HEK293 (cell line): ENCODE results near the gene EEF1A2.
A peak's percentile ranks its signal among the peaks of the same experiment; 100 is the strongest.

Experiments
- CTCF ChIA-PET: fragments of 350-600 bp; formaldehyde crosslinking; extraction: SDS; loops from one replicate; lab custom pipeline; 2021; ENCODE audit warnings: antibody characterized with exemption; lab: Yijun Ruan, JAX
- POLR2A ChIA-PET: fragments of 300-600 bp; formaldehyde crosslinking; extraction: SDS; loops from one replicate; lab custom pipeline; 2020; ENCODE audit warnings: antibody characterized with exemption, inconsistent platforms; lab: Yijun Ruan, JAX
- H3K27ac ChIP-seq: fragments of 200-500 bp; sonication (Bioruptor generic); 2 replicates; pipeline ENCODE4 v1.5.1; 2014; ENCODE audit warnings: low read depth, low read length, control low read depth, inconsistent platforms; ENCODE audit errors: extremely low read depth
- H3K36me3 ChIP-seq, 2 experiments: fragments of 200-500 bp in 1 of 2; sonication (Bioruptor generic) in 1 of 2; 1 replicate in 1 of 2; 2 replicates in 1 of 2; pipeline ENCODE4 v1.5.1; 2014 to 2017; ENCODE audit warnings: inconsistent platforms in 2 of 2, low read length in 2 of 2; ENCODE audit not compliant: control insufficient read depth in 2 of 2, insufficient read depth in 1 of 2
- H3K4me1 ChIP-seq: fragments of 200-500 bp; sonication (Bioruptor generic); 2 replicates; pipeline ENCODE4 v1.5.1; 2014; ENCODE audit warnings: mild to moderate bottlenecking, low read length, inconsistent platforms; ENCODE audit not compliant: control insufficient read depth, insufficient read depth
- H3K4me3 ChIP-seq: 2 replicates; pipeline ENCODE4 v1.5.1; 2011; ENCODE audit warnings: low read depth, mild to moderate bottlenecking, control low read depth, low read length, moderate library complexity
- H3K9me3 ChIP-seq: fragments of 200-500 bp; sonication (Bioruptor generic); 2 replicates; pipeline ENCODE4 v1.5.1; 2014; ENCODE audit warnings: low read depth, low read length, inconsistent platforms; ENCODE audit not compliant: control insufficient read depth, insufficient read depth
- EGR2 ChIP-seq: fragments of 450-650 bp; formaldehyde crosslinking; IDR thresholded peaks from 2 replicates; pipeline ENCODE4 v1.5.1; 2016; ENCODE audit warnings: low read depth, missing biosample characterization, missing genetic modification characterization
- GLIS1 ChIP-seq: fragments of 450-650 bp; formaldehyde crosslinking; IDR thresholded peaks from 2 replicates; pipeline ENCODE4 v1.5.1; 2016; ENCODE audit warnings: missing biosample characterization, missing genetic modification characterization
- KLF1 ChIP-seq: fragments of 450-650 bp; formaldehyde crosslinking; IDR thresholded peaks from 2 replicates; pipeline ENCODE4 v1.5.1; 2016; ENCODE audit warnings: missing biosample characterization, missing genetic modification characterization
- KLF10 ChIP-seq: fragments of 450-650 bp; IDR thresholded peaks from 2 replicates; pipeline ENCODE4 v1.5.1; 2018; ENCODE audit warnings: missing biosample characterization, mild to moderate bottlenecking, missing genetic modification characterization
- KLF8 ChIP-seq: fragments of 450-650 bp; formaldehyde crosslinking; IDR thresholded peaks from 2 replicates; pipeline ENCODE4 v1.5.1; 2016; ENCODE audit warnings: missing biosample characterization, missing genetic modification characterization
- SCRT1 ChIP-seq: fragments of 450-650 bp; formaldehyde crosslinking; IDR thresholded peaks from 2 replicates; pipeline ENCODE4 v1.5.1; 2016; ENCODE audit warnings: missing biosample characterization, missing genetic modification characterization, borderline replicate concordance
- ZBTB17 ChIP-seq: fragments of 450-650 bp; formaldehyde crosslinking; IDR thresholded peaks from 2 replicates; pipeline ENCODE4 v1.5.1; 2016; ENCODE audit warnings: missing biosample characterization, missing genetic modification characterization
- ZFHX2 ChIP-seq: fragments of 450-650 bp; formaldehyde crosslinking; conservative IDR thresholded peaks from 2 replicates; pipeline ENCODE4 v1.5.1; 2016; ENCODE audit warnings: missing biosample characterization, missing genetic modification characterization
- ZNF221 ChIP-seq: fragments of 450-650 bp; formaldehyde crosslinking; IDR thresholded peaks from 2 replicates; pipeline ENCODE4 v1.5.1; 2017; ENCODE audit warnings: missing biosample characterization, missing genetic modification characterization, borderline replicate concordance
- ZNF341 ChIP-seq: fragments of 450-650 bp; formaldehyde crosslinking; IDR thresholded peaks from 2 replicates; pipeline ENCODE4; 2016; ENCODE audit warnings: low read depth, missing biosample characterization, missing genetic modification characterization
- ZNF623 ChIP-seq: fragments of 450-650 bp; formaldehyde crosslinking; IDR thresholded peaks from 2 replicates; pipeline ENCODE4 v1.5.1; 2016; ENCODE audit warnings: missing biosample characterization, missing genetic modification characterization
- TF ChIP-seq, protein P1 (sequence below): sonication (generic); formaldehyde crosslinking; IDR thresholded peaks from 2 replicates; pipeline ENCODE4 v1.8.1; 2022; ENCODE audit warnings: mild to moderate bottlenecking, moderate library complexity, missing genetic modification reagents
- TF ChIP-seq, protein P2 (sequence below): fragments of 450-650 bp; formaldehyde crosslinking; optimal IDR thresholded peaks from 2 replicates; pipeline ENCODE3; 2016; ENCODE audit warnings: missing biosample characterization, mild to moderate bottlenecking, missing genetic modification characterization

Gene EEF1A2

DNA sequence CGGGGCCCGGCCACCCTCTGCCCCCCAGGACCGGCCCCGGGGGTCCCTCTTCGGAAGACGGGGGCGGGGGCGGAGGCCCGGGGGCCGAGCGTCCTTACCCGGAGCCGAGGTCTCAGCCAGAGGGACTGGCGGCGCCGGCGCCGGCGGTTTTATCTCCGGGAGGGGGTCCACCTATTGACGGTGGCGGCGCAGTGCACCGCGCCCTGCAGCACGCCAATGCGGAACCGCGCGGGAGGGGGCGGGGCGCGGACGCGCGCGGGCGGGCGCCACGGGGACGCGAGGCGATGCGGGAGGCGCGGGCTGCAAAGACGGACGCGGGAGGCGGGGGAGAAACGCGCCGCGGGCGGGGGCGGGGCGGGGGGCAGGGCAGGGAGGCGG is at the start of gene EEF1A2:
TSS of gene EEF1A2 (minus strand) at position 124 of the 378 bp plus-strand sequence. CDS start 1,320 bp downstream, outside the sequence.
- ChIA-PET CTCF (no interaction called here), POLR2A (no interaction called here)
- TF ChIP-seq KLF10 (tag by site-specific recombination) (peak; percentile 73; the same call in 1 of the 2 replicates), GLIS1 (peak; percentile 24; the same call in 1 of the 2 replicates), ZNF221 (tag by site-specific recombination) (no peak)
- TF ChIP-seq, protein P1, sequence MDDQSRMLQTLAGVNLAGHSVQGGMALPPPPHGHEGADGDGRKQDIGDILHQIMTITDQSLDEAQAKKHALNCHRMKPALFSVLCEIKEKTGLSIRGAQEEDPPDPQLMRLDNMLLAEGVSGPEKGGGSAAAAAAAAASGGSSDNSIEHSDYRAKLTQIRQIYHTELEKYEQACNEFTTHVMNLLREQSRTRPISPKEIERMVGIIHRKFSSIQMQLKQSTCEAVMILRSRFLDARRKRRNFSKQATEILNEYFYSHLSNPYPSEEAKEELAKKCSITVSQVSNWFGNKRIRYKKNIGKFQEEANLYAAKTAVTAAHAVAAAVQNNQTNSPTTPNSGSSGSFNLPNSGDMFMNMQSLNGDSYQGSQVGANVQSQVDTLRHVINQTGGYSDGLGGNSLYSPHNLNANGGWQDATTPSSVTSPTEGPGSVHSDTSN (CRISPR knock-in tag), result 0 out of 2 replicates have a peak, but pooled peaks have one; percentile 41
- TF ChIP-seq, protein P2, sequence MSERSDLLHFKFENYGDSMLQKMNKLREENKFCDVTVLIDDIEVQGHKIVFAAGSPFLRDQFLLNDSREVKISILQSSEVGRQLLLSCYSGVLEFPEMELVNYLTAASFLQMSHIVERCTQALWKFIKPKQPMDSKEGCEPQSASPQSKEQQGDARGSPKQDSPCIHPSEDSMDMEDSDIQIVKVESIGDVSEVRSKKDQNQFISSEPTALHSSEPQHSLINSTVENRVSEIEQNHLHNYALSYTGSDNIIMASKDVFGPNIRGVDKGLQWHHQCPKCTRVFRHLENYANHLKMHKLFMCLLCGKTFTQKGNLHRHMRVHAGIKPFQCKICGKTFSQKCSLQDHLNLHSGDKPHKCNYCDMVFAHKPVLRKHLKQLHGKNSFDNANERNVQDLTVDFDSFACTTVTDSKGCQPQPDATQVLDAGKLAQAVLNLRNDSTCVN (tag by site-specific recombination), result peak; percentile 43
- H3K4me3 ChIP-seq, result peak within 1 kb of the TSS; percentile 46
- peaks cover 0 to 32% of the 10 kb centered on the region in 2 experiments; a peak in 1 of 3 replicates for H3K36me3 ChIP-seq
- peak within 1 kb of the TSS; percentile 35; the same call in 1 of the 2 replicates for H3K27ac ChIP-seq
- H3K9me3 ChIP-seq, result no peaks in the 10 kb centered on the region
- H3K4me1 ChIP-seq, result no peaks in the 10 kb centered on the region

DNA sequence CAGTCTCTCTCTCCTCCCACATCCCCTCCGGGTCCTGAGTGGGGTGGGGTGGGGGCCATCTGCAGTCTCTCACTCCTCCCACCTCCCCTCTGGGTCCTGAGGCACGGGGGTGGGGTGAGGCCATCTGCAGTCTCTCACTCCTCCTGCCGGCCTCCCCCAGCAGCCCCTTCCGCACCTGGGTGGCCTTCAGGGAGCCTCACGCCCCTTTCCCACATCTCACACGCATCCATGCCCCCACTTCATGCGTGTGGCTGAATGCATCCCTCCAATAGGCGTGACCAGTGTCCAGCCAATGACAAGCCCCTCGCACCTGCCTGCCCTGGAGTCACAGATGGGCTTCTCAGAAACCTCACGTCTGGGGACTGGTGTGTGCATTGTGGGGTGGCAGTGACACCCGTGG is 49.7 kb upstream of the EEF1A2 start:
- ChIA-PET CTCF (no interaction called here), POLR2A (no interaction called here)
- Histone ChIP-seq H3K4me3 (no peak overlapping the region), H3K9me3 (no peaks in the 10 kb centered on the region), H3K36me3 (no peaks in the 10 kb centered on the region), H3K4me1 (0 out of 2 replicates have a peak, but pooled peaks cover 2% of the 10 kb centered on the region), H3K27ac (no peak overlapping the region)
- no peak for TF ChIP-seq ZNF341 (tag by site-specific recombination)
- TF ChIP-seq ZBTB17 (tag by site-specific recombination), result no peak
- peak; percentile 24; the same call in 1 of the 2 replicates for TF ChIP-seq ZFHX2 (tag by site-specific recombination)
- no peak for TF ChIP-seq SCRT1 (tag by site-specific recombination)
- TF ChIP-seq EGR2 (tag by site-specific recombination), result 0 out of 2 replicates have a peak, but pooled peaks have one; percentile 11
- TF ChIP-seq ZNF623, result 0 out of 2 replicates have a peak, but pooled peaks have one; percentile 39

DNA sequence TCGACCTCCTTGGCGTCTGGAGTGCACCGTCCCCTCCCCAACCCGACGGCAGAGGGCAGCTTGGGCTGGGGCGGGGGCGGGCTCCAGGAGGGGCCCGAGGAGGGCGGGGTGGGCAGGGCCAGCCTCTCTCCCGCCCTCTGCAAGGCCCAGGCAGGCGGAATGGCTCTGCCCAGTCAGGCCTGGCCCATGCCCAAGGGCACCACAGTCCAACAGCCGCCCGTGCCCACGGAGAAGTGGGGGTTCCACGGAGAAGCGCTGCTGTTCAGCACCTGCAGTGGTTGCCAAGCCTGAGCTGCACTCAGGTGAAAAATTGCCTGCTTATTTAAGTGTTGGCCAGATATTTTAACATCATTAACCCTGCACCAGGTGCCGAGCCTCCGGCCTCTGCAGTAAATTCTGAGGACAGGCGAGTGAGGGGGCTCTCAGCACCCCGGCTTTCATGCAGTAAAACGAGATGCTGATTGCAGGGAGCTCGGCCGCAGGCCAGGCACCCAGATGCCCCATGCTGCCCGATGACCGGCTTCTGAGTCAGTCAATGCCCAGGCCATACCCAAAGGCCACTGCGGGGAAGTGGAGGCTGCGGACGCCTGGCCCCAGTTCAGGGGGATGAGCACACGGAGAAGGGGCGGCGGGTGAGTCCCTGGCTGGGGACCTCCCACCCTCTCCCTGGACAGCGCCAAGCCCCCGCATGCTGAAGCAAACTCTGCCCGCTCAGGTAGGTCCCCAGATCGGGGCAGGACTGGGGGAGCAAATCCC is 49.0 kb upstream of the EEF1A2 start, which contains the start of gene SRMS:
TSS of gene SRMS (minus strand) at position 25 of the 756 bp plus-strand sequence. CDS start 286 bp downstream, outside the sequence.
- POLR2A ChIA-PET, result no interaction called here
- peak; percentile 44 for TF ChIP-seq KLF1 (tag by site-specific recombination)
- TF ChIP-seq KLF8 (tag by site-specific recombination), result 0 out of 2 replicates have a peak, but pooled peaks have one; percentile 35
- TF ChIP-seq, protein P2 (tag by site-specific recombination), result no peak
- TF ChIP-seq, all 188 proteins: peak for 2
- H3K27ac ChIP-seq, result no peak within 1 kb of the TSS
- 0 out of 2 replicates have a peak, but pooled peaks cover 2% of the 10 kb centered on the region for H3K4me1 ChIP-seq
- CTCF ChIA-PET, result no interaction called here
- H3K9me3 ChIP-seq, result no peaks in the 10 kb centered on the region
- no peak within 1 kb of the TSS for H3K4me3 ChIP-seq
- no peaks in the 10 kb centered on the region for H3K36me3 ChIP-seq
